Mucosa of stomach (tissue), 1 donor: ENCODE measurements around the gene ATP1A2.

Experiments
- H3K27me3 ChIP-seq: one replicate; pipeline ENCODE4 v1.7.0; 2013; ENCODE audit warnings: mild to moderate bottlenecking, low read length; ENCODE audit not compliant: control insufficient read depth, insufficient read depth
- H3K36me3 ChIP-seq: one replicate; pipeline ENCODE4 v1.7.0; 2013; ENCODE audit warnings: low read length; ENCODE audit not compliant: control insufficient read depth, insufficient read depth
- H3K4me1 ChIP-seq: one replicate; pipeline ENCODE4 v1.7.0; 2013; ENCODE audit warnings: mild to moderate bottlenecking, low read length; ENCODE audit not compliant: control insufficient read depth, insufficient read depth
- H3K4me3 ChIP-seq: one replicate; pipeline ENCODE4 v1.7.0; 2013; ENCODE audit warnings: low read length
- H3K9ac ChIP-seq: one replicate; pipeline ENCODE4 v1.7.0; 2013; ENCODE audit warnings: mild to moderate bottlenecking, low read length, moderate library complexity
- H3K9me3 ChIP-seq: one replicate; pipeline ENCODE4 v1.7.0; 2013; ENCODE audit warnings: mild to moderate bottlenecking, low read length, moderate library complexity; ENCODE audit not compliant: control insufficient read depth
- donor health status: Pancreatic carcinoma.

Gene ATP1A2

DNA sequence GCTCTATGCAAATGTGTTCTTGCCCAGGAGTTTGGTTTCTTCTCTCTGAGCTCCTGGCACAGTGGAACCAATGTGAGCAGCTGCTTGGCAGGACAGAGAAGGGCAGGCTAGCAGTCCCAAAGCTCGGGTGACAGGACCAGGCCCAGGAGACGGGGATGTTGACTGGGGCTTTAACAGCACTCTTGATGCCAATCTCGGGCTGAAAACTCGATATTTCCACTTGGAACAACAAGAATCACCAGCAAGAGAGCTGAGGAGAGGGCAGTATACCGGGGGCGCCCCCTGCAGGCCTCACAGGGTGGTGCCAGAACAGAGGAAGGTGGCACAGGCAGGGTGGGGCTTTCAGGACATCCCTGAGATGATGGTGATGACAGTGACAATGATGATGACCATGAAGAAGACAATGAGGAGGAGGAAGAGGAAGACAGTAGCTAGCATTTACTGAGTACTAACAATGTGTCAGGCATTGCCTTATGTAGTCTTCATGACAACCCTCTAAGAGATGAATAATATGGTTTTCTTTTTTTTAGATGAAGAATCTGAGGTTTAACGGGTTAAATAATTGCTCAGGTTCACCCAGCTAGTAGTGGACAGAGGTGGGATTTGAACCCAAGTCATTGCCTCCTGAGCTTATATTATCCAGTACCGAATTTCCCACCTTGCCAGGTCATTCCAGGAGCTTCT is 36.9 kb upstream of the ATP1A2 start:
- H3K4me3 ChIP-seq = no peak overlapping the region
- no peaks in the 10 kb centered on the region for H3K36me3 ChIP-seq
- peaks cover 61% of the 10 kb centered on the region for H3K27me3 ChIP-seq
- no peak overlapping the region for H3K9ac ChIP-seq
- H3K4me1 ChIP-seq = peaks cover 2% of the 10 kb centered on the region
- H3K9me3 ChIP-seq = no peaks in the 10 kb centered on the region

DNA sequence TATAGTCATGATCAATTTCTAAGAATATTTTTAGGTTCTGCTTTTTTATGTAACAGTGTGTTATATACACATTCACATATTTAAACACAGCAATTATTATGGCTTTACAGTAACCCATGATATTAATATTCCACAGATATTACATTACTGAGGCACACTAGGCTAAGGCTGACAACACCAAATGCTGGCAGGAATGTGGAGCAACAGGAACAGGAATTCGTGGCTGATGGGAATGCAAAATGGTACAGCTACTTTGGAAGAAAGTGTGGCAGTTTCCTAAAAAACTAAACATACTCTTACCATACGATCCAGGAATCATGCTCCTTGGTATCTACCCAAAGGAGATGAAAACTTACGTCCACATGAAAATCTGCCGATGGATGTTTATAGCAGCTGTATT is 36.1 kb upstream of the ATP1A2 start:
- H3K36me3 ChIP-seq = no peaks in the 10 kb centered on the region
- H3K9ac ChIP-seq = no peak overlapping the region
- H3K9me3 ChIP-seq = no peaks in the 10 kb centered on the region
- peaks cover 65% of the 10 kb centered on the region for H3K27me3 ChIP-seq
- no peak overlapping the region for H3K4me3 ChIP-seq
- peaks cover 10% of the 10 kb centered on the region for H3K4me1 ChIP-seq

DNA sequence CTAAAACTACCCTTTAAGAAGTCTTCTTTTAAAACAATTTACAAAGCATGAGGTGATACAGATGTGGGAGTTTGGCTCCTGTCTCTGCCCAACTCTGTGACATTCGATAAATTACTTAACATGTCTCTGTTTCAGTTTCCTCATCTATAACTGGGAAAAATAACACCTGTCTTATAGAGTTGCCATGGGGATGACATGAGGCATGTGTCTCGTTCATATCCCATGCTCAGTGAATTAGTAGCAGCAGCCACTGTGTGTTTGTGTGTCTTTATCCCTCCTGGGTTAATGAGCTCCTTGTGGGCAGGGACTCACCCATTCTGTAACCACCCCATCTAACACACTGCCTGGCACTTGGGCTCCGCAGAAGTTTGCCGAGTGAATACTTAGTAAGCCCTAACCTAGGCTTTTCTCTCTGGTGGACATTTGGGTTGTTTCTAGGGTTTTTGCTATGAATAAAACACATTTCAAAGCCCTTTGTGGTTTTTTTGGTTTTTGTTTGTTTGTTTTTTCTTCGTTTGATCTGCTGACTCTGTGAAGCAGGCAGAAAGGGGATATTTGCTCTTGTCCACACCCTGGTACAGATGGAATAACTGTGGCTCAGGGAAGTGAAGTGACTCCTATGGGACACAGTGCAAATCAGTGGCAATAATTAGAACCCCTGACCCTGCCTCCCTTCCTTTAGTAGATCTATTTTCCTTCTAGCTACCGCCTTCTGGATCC is 35.0 kb upstream of the ATP1A2 start:
- H3K4me1 ChIP-seq = peaks cover 11% of the 10 kb centered on the region
- no peaks in the 10 kb centered on the region for H3K36me3 ChIP-seq
- H3K27me3 ChIP-seq = peaks cover 64% of the 10 kb centered on the region
- H3K9me3 ChIP-seq = no peaks in the 10 kb centered on the region
- H3K9ac ChIP-seq = no peak overlapping the region
- no peak overlapping the region for H3K4me3 ChIP-seq

DNA sequence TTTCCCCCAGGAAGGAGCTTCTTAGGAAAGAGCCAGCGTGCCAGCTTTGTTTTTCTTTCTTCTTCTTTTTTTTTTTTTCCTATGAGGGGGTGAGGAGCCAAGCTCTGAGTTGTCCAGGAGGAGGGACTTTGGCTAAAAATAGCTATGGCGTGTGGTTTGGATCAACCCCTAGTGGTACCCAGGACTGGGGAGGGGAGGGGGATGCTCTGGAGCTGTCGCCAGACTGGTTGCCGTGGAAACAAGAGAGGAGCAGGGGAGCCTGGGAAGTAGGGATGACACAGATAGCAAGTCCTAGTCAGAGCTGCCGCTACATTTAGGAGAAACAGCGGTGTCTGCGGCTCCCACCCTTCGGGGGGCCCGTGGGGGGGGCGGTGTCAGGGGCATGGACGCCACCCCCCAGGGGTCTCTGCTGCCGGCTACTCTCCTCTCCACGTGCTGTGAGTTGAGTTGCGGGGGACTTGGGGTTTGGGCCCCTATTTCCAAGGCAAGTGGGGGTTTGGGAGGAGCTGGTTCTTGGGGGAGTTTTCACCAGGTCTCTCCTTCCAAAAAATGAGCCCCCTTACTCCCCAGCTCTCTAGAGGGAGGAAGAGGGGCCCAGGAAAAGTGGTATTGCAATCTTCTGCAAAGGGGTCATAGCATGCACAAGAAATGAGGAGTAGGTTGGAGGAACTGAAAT is 34.2 kb upstream of the ATP1A2 start, which contains the start of gene KCNJ9:
Gene KCNJ9 (plus strand): TSS at position 278 of the 676 bp plus-strand sequence. CDS start 2,493 bp downstream, outside the sequence.
- peaks cover 59% of the 10 kb centered on the region for H3K27me3 ChIP-seq
- H3K9ac ChIP-seq = no peak within 1 kb of the TSS
- H3K9me3 ChIP-seq = no peaks in the 10 kb centered on the region
- H3K4me3 ChIP-seq = no peak within 1 kb of the TSS
- no peaks in the 10 kb centered on the region for H3K36me3 ChIP-seq
- peaks cover 11% of the 10 kb centered on the region for H3K4me1 ChIP-seq

GRCh38 chr1:160082487-160082886 is 33.1 kb upstream of the ATP1A2 start:
- peaks cover 11% of the 10 kb centered on the region for H3K4me1 ChIP-seq
- no peak overlapping the region for H3K4me3 ChIP-seq
- no peak overlapping the region for H3K9ac ChIP-seq
- no peaks in the 10 kb centered on the region for H3K9me3 ChIP-seq
- H3K36me3 ChIP-seq = no peaks in the 10 kb centered on the region
- peaks cover 59% of the 10 kb centered on the region for H3K27me3 ChIP-seq

DNA sequence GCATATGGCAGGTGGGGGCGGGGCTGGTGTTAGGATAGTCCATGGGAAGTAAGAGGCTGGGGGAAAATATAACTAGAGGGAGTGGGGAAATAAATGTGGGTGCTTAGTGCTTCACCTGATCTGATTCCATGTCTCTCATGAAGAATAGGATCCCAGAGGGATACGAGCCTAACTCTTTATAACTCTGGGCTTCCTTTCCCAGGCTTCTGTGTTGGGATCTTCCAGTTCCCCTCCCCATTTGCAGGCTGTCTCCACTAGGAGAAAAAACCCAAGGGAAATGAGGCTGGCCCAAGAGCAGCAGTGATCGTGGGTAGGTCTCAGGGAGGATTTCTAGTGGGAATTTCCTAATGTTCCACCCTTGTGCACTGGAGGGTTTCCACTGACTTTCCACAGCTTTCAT is 32.6 kb upstream of the ATP1A2 start:
- Histone ChIP-seq H3K9ac (no peak overlapping the region), H3K36me3 (no peaks in the 10 kb centered on the region), H3K27me3 (peaks cover 59% of the 10 kb centered on the region), H3K4me3 (no peak overlapping the region), H3K9me3 (no peaks in the 10 kb centered on the region), H3K4me1 (peaks cover 11% of the 10 kb centered on the region)

GRCh38 chr1:160083968-160084770 is 31.4 kb upstream of the ATP1A2 start:
- Histone ChIP-seq H3K4me1 (peaks cover 11% of the 10 kb centered on the region), H3K9me3 (no peaks in the 10 kb centered on the region), H3K4me3 (no peak overlapping the region), H3K27me3 (peaks cover 50% of the 10 kb centered on the region), H3K9ac (no peak overlapping the region), H3K36me3 (no peaks in the 10 kb centered on the region)

GRCh38 chr1:160084771-160085321 is 30.7 kb upstream of the ATP1A2 start:
- H3K9ac ChIP-seq = no peak overlapping the region
- H3K4me3 ChIP-seq = no peak overlapping the region

DNA sequence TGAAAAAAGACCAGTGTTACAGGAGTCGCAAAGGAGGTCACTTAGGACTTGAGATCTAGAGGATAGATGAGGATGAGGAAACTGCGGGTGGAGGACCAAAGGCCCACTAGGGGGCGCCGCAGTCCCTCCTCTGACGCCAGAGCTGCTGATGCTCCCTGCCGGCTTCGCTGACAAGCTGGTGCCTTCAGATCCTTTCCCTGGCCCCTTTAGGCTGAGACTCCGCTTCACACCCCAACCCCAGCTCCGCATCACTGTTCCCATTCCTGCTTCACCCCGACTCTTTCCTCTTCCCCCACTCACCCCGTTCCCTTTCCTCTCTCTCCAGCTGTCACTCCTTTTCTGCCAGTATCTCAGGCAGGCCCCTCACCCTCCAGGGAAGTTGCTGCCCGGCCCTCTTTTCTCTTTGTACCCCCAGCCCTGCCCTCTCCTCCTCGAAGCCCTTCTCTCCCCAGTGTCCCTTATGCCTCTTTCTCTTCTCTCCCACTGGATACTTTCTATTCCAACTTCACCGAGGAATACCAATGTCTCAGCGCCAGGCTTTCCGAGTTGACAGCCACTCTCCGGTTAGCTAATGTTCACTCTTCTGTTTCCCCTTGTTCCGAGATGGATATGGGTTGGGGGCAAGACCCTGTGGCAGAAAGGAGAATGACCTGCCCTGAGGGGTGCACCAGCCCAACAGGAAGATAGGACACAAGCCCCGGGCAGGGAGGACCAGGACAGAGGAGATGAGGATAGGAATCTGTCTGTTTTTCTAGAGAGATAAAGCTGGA is 29.7 kb upstream of the ATP1A2 start:
- H3K27me3 ChIP-seq = peaks cover 35% of the 10 kb centered on the region
- H3K4me1 ChIP-seq = peaks cover 11% of the 10 kb centered on the region
- no peak overlapping the region for H3K4me3 ChIP-seq
- no peaks in the 10 kb centered on the region for H3K36me3 ChIP-seq
- no peak overlapping the region for H3K9ac ChIP-seq
- H3K9me3 ChIP-seq = no peaks in the 10 kb centered on the region

More at GRCh38 chr1:160084771-160085321, 30.7 kb upstream of the ATP1A2 start:
- Histone ChIP-seq H3K4me1 (peaks cover 11% of the 10 kb centered on the region), H3K27me3 (peaks cover 45% of the 10 kb centered on the region), H3K9me3 (no peaks in the 10 kb centered on the region), H3K36me3 (no peaks in the 10 kb centered on the region)

- H3K4me1 ChIP-seq = peaks cover 11% of the 10 kb centered on the region
- H3K9ac ChIP-seq = no peak overlapping the region
- H3K27me3 ChIP-seq = peaks cover 29% of the 10 kb centered on the region
- H3K36me3 ChIP-seq = no peaks in the 10 kb centered on the region
- no peak overlapping the region for H3K4me3 ChIP-seq
- H3K9me3 ChIP-seq = no peaks in the 10 kb centered on the region
Measured at GRCh38 chr1:160086456-160086892, 29.1 kb upstream of the ATP1A2 start.
